GM19324 (cell line): ENCODE measurements around the gene CISD2.
"Not testable (repeated sequence)": the region's sequence is repeated elsewhere in the genome, so short reads cannot be mapped to it uniquely, and the experiment has no call there.

Source experiments
- ATAC-seq: cut with Tn5 transposase; IDR thresholded peaks from one replicate; pipeline ENCODE4 v1.9.1; 2021; ENCODE audit warnings: mild to moderate bottlenecking, moderate library complexity; ENCODE audit not compliant: unreplicated experiment, low FRiP score

The CISD2 gene

DNA sequence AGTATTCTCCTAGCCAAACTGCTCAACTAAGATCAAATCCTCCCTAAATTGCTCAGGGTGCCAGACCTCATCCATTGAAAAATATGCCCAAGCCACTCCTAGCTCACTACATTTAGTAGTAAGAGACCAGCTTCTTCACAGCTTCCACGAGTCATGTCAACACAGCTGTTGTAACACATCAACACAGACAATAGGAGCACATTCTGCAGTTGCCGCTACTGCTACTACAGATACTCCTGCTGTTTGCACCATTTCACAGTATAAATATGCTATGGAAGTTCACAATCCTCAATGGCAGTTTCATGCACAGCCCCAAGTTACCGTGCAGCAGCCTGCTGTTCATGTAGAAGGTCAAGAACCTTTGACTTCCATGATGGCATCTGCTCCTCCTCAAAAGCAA, 28.8 kb downstream of the CISD2 start:
- not testable (repeated sequence) for ATAC-seq

GRCh38 chr4:102901804-102902203, 33.0 kb downstream of the CISD2 start:
- no peak for ATAC-seq

GRCh38 chr4:102918859-102919258, 50.1 kb downstream of the CISD2 start:
- ATAC-seq = no peak

GRCh38 chr4:102919697-102920096, 50.9 kb downstream of the CISD2 start:
- ATAC-seq = not testable (repeated sequence)

DNA sequence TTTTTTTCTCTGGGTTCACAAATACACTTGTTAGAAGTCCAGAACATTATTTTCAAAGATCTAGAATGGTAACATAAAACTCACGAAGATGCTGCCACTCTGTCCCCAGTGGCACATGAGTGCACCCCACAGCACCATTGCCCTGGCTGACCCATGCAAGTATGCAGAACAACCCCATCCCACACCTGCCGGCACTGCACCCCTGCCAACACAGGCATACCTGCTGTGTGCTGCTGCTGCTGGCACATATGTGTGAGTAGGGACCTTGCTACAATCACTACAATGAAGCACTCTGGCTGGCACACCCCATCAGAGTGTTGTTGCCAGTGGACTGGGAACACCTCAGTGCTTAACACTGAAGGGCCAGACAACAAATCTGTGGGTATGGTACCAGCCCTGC, 66.9 kb downstream of the CISD2 start:
- no peak for ATAC-seq

- ATAC-seq = not testable (repeated sequence)
Measured at GRCh38 chr4:102938063-102938462, 69.3 kb downstream of the CISD2 start.
